ENCODE data around the gene MLXIP.

MLXIP gene

GRCh38 chr12:122121745-122122144, 43.2 kb downstream of the MLXIP start:
- peaks cover 4% of the 10 kb centered on the region; the same call in 1 of the 2 replicates for H3K4me1 ChIP-seq (ENCODE audit: insufficient read depth, low read length)
- 93% methylated on average over 6 of the region's 6 CpGs for WGBS
- H3K27ac ChIP-seq (ENCODE audit: low read depth, low read length) = no peak overlapping the region
- H3K9ac ChIP-seq (ENCODE audit: low read depth, low read length) = no peak overlapping the region
- H3K4me3 ChIP-seq (ENCODE audit: low read length) = no peak overlapping the region
- H3K36me3 ChIP-seq (ENCODE audit: insufficient read depth, low read length) = no peaks in the 10 kb centered on the region
- no peaks in the 10 kb centered on the region for H3K9me3 ChIP-seq (ENCODE audit: insufficient read depth, low read depth, low read length)
- no peaks in the 10 kb centered on the region for H3K27me3 ChIP-seq (ENCODE audit: insufficient read depth, low read length)

- 29% methylated on average over 22 of the region's 22 CpGs for WGBS
- Histone ChIP-seq H3K27me3 (ENCODE audit: insufficient read depth, low read length) (no peaks in the 10 kb centered on the region), H3K9ac (ENCODE audit: low read depth, low read length) (0 out of 2 replicates have a peak overlapping the region, but pooled peaks have one; percentile 19), H3K4me1 (ENCODE audit: insufficient read depth, low read length) (peaks cover 4% of the 10 kb centered on the region; the same call in 1 of the 2 replicates), H3K9me3 (ENCODE audit: insufficient read depth, low read depth, low read length) (no peaks in the 10 kb centered on the region), H3K36me3 (ENCODE audit: insufficient read depth, low read length) (peaks cover 10% of the 10 kb centered on the region; the same call in 1 of the 2 replicates), H3K4me3 (ENCODE audit: low read length) (no peak overlapping the region), H3K27ac (ENCODE audit: low read depth, low read length) (no peak overlapping the region)
Observed at GRCh38 chr12:122123051-122123760, 44.6 kb downstream of the MLXIP start.

- Histone ChIP-seq H3K9me3 (ENCODE audit: insufficient read depth, low read depth, low read length) (no peaks in the 10 kb centered on the region), H3K4me1 (ENCODE audit: insufficient read depth, low read length) (peaks cover 4% of the 10 kb centered on the region; the same call in 1 of the 2 replicates), H3K4me3 (ENCODE audit: low read length) (no peak overlapping the region), H3K36me3 (ENCODE audit: insufficient read depth, low read length) (peaks cover 15% of the 10 kb centered on the region), H3K27ac (ENCODE audit: low read depth, low read length) (no peak overlapping the region), H3K27me3 (ENCODE audit: insufficient read depth, low read length) (no peaks in the 10 kb centered on the region), H3K9ac (ENCODE audit: low read depth, low read length) (no peak overlapping the region)
- 91% methylated on average over 8 of the region's 9 CpGs for WGBS
Observed at GRCh38 chr12:122123761-122124145, 45.2 kb downstream of the MLXIP start.

- H3K27ac ChIP-seq (ENCODE audit: low read depth, low read length) = no peak overlapping the region
- no peak overlapping the region for H3K9ac ChIP-seq (ENCODE audit: low read depth, low read length)
- no peaks in the 10 kb centered on the region for H3K27me3 ChIP-seq (ENCODE audit: insufficient read depth, low read length)
- H3K4me3 ChIP-seq (ENCODE audit: low read length) = no peak overlapping the region
- no peaks in the 10 kb centered on the region for H3K9me3 ChIP-seq (ENCODE audit: insufficient read depth, low read depth, low read length)
- peaks cover 21% of the 10 kb centered on the region for H3K36me3 ChIP-seq (ENCODE audit: insufficient read depth, low read length)
- peaks cover 4% of the 10 kb centered on the region; the same call in 1 of the 2 replicates for H3K4me1 ChIP-seq (ENCODE audit: insufficient read depth, low read length)
- WGBS = 97% methylated on average over 10 of the region's 14 CpGs
Observed at GRCh38 chr12:122124370-122124769, 45.8 kb downstream of the MLXIP start.

GRCh38 chr12:122125452-122126341, 47.1 kb downstream of the MLXIP start:
- Histone ChIP-seq H3K4me1 (ENCODE audit: insufficient read depth, low read length) (peaks cover 4% of the 10 kb centered on the region; the same call in 1 of the 2 replicates), H3K4me3 (ENCODE audit: low read length) (no peak overlapping the region), H3K9me3 (ENCODE audit: insufficient read depth, low read depth, low read length) (no peaks in the 10 kb centered on the region), H3K9ac (ENCODE audit: low read depth, low read length) (no peak overlapping the region), H3K27ac (ENCODE audit: low read depth, low read length) (no peak overlapping the region), H3K36me3 (ENCODE audit: insufficient read depth, low read length) (peaks cover 33% of the 10 kb centered on the region), H3K27me3 (ENCODE audit: insufficient read depth, low read length) (no peaks in the 10 kb centered on the region)
- 93% methylated on average over 13 of the region's 13 CpGs for WGBS

- H3K36me3 ChIP-seq (ENCODE audit: insufficient read depth, low read length) = peaks cover 33% of the 10 kb centered on the region
- H3K27me3 ChIP-seq (ENCODE audit: insufficient read depth, low read length) = no peaks in the 10 kb centered on the region
- H3K27ac ChIP-seq (ENCODE audit: low read depth, low read length) = no peak overlapping the region
- peaks cover 4% of the 10 kb centered on the region; the same call in 1 of the 2 replicates for H3K4me1 ChIP-seq (ENCODE audit: insufficient read depth, low read length)
- WGBS = 86% methylated on average over 7 of the region's 7 CpGs
- no peak overlapping the region for H3K4me3 ChIP-seq (ENCODE audit: low read length)
- H3K9ac ChIP-seq (ENCODE audit: low read depth, low read length) = no peak overlapping the region
- no peaks in the 10 kb centered on the region for H3K9me3 ChIP-seq (ENCODE audit: insufficient read depth, low read depth, low read length)
Observed at GRCh38 chr12:122126342-122126635, 47.7 kb downstream of the MLXIP start.

- Histone ChIP-seq H3K4me1 (ENCODE audit: insufficient read depth, low read length) (peaks cover 4% of the 10 kb centered on the region; the same call in 1 of the 2 replicates), H3K27me3 (ENCODE audit: insufficient read depth, low read length) (no peaks in the 10 kb centered on the region), H3K4me3 (ENCODE audit: low read length) (no peak overlapping the region), H3K36me3 (ENCODE audit: insufficient read depth, low read length) (peaks cover 37% of the 10 kb centered on the region), H3K9me3 (ENCODE audit: insufficient read depth, low read depth, low read length) (no peaks in the 10 kb centered on the region), H3K9ac (ENCODE audit: low read depth, low read length) (no peak overlapping the region; the same call in 1 of the 2 replicates), H3K27ac (ENCODE audit: low read depth, low read length) (no peak overlapping the region)
- 91% methylated on average over 15 of the region's 15 CpGs for WGBS
Observed at GRCh38 chr12:122126713-122127597, 48.4 kb downstream of the MLXIP start.

GRCh38 chr12:122127839-122128238, 49.3 kb downstream of the MLXIP start:
- Histone ChIP-seq H3K4me3 (ENCODE audit: low read length) (no peak overlapping the region), H3K27ac (ENCODE audit: low read depth, low read length) (no peak overlapping the region), H3K9me3 (ENCODE audit: insufficient read depth, low read depth, low read length) (no peaks in the 10 kb centered on the region), H3K36me3 (ENCODE audit: insufficient read depth, low read length) (peaks cover 45% of the 10 kb centered on the region), H3K9ac (ENCODE audit: low read depth, low read length) (no peak overlapping the region), H3K4me1 (ENCODE audit: insufficient read depth, low read length) (peaks cover 4% of the 10 kb centered on the region; the same call in 1 of the 2 replicates), H3K27me3 (ENCODE audit: insufficient read depth, low read length) (no peaks in the 10 kb centered on the region)
- WGBS = 93% methylated on average over 13 of the region's 13 CpGs

GRCh38 chr12:122128481-122128880, 49.9 kb downstream of the MLXIP start:
- Histone ChIP-seq H3K9me3 (ENCODE audit: insufficient read depth, low read depth, low read length) (no peaks in the 10 kb centered on the region), H3K36me3 (ENCODE audit: insufficient read depth, low read length) (peaks cover 48% of the 10 kb centered on the region), H3K27me3 (ENCODE audit: insufficient read depth, low read length) (no peaks in the 10 kb centered on the region), H3K27ac (ENCODE audit: low read depth, low read length) (no peak overlapping the region), H3K4me1 (ENCODE audit: insufficient read depth, low read length) (peaks cover 1% of the 10 kb centered on the region; the same call in 1 of the 2 replicates), H3K4me3 (ENCODE audit: low read length) (no peak overlapping the region), H3K9ac (ENCODE audit: low read depth, low read length) (no peak overlapping the region)
- WGBS = 97% methylated on average over 5 of the region's 5 CpGs

- Histone ChIP-seq H3K4me1 (ENCODE audit: insufficient read depth, low read length) (no peaks in the 10 kb centered on the region; the same call in 1 of the 2 replicates), H3K4me3 (ENCODE audit: low read length) (no peak overlapping the region), H3K27me3 (ENCODE audit: insufficient read depth, low read length) (no peaks in the 10 kb centered on the region), H3K27ac (ENCODE audit: low read depth, low read length) (no peak overlapping the region), H3K36me3 (ENCODE audit: insufficient read depth, low read length) (peaks cover 54% of the 10 kb centered on the region), H3K9me3 (ENCODE audit: insufficient read depth, low read depth, low read length) (no peaks in the 10 kb centered on the region), H3K9ac (ENCODE audit: low read depth, low read length) (no peak overlapping the region)
- 96% methylated on average over 13 of the region's 13 CpGs for WGBS
Observed at GRCh38 chr12:122129131-122129530, 50.6 kb downstream of the MLXIP start.

Data from HUES64 (cell line).